GM21515 (cell line): ENCODE results near the gene SERPINB6.
"Not testable (repeated sequence)": the region's sequence is repeated elsewhere in the genome, so short reads cannot be mapped to it uniquely, and the experiment has no call there.

Source experiments
- ATAC-seq: cut with Tn5 transposase; IDR thresholded peaks from one replicate; pipeline ENCODE4 v1.9.1; 2021; ENCODE audit not compliant: unreplicated experiment

Gene SERPINB6

DNA sequence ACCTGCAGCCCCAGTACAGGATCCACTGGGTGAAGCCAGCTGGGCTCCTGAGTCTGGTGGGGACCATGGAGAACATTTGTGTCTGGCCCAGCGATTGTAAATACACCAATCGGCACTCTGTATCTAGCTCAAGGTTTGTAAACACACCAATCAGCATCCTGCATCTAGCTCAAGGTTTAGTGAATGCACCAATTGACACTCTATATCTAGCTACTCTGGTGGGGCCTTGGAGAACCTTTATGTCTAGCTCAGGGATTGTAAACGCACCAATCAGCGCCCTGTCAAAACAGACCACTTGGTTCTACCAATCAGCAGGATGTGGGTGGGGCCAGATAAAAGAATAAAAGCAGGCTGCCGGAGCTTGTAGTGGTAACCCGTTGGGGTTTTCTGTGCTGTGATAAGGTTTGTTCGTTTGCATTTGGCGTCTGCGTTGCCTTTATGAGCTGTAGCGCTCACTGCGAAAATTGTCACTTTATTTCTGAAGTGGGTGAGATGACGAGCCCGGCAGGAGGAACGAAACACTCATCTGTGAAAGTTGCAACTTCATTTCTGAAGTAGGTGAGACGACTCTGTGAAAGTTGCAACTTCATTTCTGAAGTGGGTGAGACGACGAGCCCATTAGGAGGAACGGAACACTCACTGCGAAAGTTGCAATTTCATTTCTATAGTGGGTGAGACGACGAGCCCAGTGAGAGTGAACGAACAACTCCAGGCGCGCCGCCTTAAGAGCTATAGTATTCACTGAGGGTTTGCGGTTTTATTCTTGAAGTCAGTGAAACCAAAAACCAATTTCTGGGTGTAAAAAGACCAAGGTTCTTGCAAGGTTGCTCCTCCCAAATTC lies 31.1 kb downstream of the SERPINB6 start:
- ATAC-seq: peak; percentile 77

DNA sequence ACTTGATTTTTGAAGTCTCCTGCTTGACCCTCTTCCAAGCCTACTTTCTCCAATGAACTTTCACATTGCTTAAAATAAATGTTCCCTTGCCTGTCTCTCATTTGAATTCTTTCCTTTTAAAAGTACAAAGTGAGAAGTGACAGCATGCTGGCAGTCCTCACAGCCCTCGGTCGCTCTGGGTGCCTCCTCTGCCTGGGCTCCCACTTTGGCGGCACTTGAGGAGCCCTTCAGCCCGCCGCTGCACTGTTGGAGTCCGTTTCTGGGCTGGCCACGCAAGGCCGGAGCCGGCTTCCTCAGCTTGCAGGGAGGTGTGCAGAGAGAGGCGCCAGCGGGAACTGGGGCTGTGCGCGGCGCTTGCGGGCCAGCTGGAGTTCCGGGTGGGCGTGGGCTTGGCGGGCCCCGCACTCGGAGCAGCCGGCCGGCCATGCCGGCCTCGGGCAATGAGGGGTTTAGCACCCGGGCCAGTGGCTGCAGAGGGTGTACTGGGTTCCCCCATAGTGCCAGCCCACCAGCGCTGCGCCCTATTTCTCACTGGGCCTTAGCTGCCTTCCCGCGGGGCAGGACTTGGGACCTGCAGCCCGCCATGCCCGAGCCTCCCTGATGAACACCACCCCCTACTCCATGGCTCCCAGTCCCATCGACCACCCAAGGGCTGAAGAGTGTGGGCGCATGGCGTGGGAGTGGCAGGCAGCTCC lies 31.9 kb downstream of the SERPINB6 start:
- ATAC-seq: no peak

DNA sequence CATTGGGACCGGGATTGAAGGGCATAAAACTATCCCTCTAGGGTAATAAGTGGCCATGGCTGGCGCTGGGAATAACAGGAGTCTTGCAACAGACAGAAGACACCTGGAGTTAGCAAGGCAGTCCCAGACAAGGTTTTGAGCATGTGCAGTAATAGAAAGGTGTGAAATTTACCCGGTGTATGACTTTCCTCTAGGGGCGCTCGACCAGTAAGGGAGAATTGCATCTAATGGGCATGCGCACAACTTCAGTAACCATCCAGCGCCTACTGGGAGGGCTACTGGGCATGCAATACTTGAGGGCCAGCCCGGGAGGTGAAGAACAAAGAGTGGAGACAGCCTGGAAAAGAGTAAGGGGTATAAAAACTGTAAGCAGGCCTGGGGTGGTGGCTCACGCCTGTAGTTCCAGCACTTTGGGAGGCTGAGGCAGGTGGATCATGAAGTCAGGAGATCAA lies 32.7 kb downstream of the SERPINB6 start:
- ATAC-seq: no peak

DNA sequence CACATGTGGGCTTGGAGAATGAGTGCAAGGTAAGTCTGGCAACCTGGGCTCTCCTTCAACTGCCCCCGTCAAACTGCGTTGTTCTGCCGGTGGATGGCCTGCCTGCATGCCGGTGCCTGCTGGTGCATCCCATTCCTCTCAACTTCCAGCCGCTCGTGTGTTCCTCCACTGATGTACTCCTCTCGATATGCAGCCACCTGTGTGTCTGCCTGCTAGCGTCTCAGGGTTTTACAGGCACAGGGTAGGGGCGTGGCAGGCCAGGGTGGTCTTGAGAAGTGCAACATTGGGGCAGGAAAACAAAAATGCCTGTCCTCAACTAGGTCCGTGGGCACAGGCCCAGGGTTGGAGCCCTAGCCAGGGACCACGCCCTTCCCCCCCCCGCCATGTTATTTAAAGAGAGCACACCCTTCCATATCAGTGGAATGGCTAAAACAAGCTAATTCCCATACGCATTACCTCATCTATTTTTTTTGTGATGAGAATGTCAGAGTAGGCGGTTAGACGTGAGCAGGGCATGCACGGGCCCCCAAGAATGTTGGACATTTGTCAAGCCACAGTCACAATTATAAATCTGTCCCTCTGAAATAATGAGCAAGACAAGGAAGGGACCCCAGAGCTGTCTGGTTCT lies 33.2 kb downstream of the SERPINB6 start:
- no peak for ATAC-seq

DNA sequence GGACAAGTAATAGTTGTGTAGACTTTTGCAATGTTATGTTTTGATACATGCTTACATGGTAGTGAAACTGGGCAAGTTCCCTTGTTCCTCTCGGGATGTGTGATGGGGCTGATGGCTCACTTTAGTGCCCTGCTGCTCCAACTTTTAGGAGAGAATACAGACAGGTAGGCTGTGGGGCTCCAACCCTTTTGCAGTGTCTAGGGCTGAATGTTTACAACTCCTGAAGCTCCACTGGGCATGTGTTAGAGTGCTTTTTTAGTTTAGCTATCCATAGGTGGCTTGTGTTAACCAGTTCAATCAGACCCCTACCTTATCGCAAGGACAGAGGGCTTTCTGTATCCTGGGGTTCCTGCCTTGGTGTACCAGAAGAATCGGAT lies 33.8 kb downstream of the SERPINB6 start:
- ATAC-seq: no peak

- no peak for ATAC-seq
These were observed 35.6 kb downstream of the SERPINB6 start for GRCh38 chr6:2935566-2936291.

DNA sequence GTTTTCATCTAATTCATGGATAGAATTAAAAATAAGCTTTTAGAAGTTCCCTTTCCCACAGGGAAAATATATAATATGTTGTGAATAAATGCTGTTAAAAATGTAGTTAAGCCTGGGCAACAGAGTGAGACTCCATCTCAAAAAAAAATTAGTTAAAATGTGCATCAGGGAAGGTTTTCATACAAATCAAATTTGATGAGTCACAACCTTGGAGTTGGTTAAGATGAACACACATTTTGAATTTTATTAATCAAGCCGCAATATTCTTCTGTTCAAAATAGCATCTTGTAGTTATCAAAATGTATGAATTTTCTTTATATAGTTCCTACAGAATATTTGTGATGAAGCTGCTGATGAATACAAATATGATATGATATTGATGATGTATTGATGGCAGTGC lies 37.3 kb downstream of the SERPINB6 start:
- ATAC-seq: no peak

- ATAC-seq: not testable (repeated sequence)
These were observed 38.5 kb downstream of the SERPINB6 start for GRCh38 chr6:2932911-2933310.

GRCh38 chr6:2931970-2932748 lies 39.2 kb downstream of the SERPINB6 start:
- peak; percentile 74 for ATAC-seq

DNA sequence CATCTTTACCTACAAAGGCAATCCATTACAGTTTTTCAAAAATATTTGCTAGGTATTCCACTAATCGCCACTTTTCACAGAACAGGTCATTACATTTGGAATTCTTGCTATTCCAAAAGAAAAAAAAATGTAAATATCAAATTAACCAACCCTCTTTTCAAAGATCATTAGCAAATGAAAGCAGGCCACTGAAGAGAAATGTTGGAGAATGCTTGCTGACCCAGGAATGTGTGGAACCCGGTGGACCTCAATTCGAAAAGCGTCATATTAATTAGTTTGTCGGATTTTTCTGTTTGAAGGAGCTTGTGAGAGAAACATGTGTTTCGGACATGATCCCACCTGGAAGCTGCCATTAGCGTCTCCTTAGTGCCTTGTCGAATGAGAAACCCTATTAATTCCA lies 40.3 kb downstream of the SERPINB6 start:
- no peak for ATAC-seq

- ATAC-seq: not testable (repeated sequence)
These were observed 43.4 kb downstream of the SERPINB6 start for GRCh38 chr6:2927931-2928330.

- ATAC-seq: not testable (repeated sequence)
These were observed 45.3 kb downstream of the SERPINB6 start for GRCh38 chr6:2925842-2926747.

GRCh38 chr6:2921520-2922115 lies 49.7 kb downstream of the SERPINB6 start:
- no peak for ATAC-seq

DNA sequence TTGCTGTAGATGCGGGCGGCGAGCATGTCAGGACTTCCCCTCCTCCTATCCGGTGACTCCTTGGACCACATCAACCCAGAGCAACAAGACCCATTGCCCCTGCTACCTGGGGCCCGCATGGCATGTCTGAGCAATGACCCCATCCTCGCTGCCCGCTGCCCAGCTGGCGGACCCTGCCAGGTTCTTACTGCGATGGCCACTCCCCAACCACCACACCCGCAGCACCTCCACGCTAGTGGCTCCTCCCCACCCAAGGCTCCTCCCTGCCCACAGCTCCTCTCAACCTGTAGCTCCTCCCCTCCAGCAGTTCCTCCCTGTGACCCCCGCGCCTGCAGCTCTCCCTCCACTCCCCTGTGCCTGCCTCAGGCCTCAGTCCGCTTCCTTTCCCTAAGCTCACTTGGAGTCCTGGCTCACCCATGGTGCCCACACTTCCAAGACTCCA lies 50.7 kb downstream of the SERPINB6 start:
- ATAC-seq: no peak

GRCh38 chr6:2919886-2920285 lies 51.5 kb downstream of the SERPINB6 start:
- no peak for ATAC-seq

- no peak for ATAC-seq
These were observed 52.0 kb downstream of the SERPINB6 start for GRCh38 chr6:2919401-2919800.

GRCh38 chr6:2918936-2919335 lies 52.4 kb downstream of the SERPINB6 start:
- ATAC-seq: no peak

GRCh38 chr6:2917801-2918445 lies 53.4 kb downstream of the SERPINB6 start:
- ATAC-seq: no peak
